HEK293T (cell line): Measurements from ENCODE around the gene CAV2.

Source experiments
- CTCF ChIA-PET: fragments of 350-600 bp; formaldehyde crosslinking; extraction: SDS; loops from one replicate; lab custom pipeline; 2021; ENCODE audit warnings: antibody characterized with exemption, inconsistent platforms; lab: Yijun Ruan, JAX
- POLR2A ChIA-PET: fragments of 350-600 bp; formaldehyde crosslinking; extraction: SDS; loops from one replicate; lab custom pipeline; 2020; ENCODE audit warnings: antibody characterized with exemption, inconsistent platforms; lab: Yijun Ruan, JAX
- DNase-seq: peaks from one replicate; pipeline ENCODE4 v3.0.0; 2012; ENCODE audit warnings: mixed read lengths; ENCODE audit errors: extremely low spot score
- ARNT ChIP-seq: fragments of 450-650 bp; IDR thresholded peaks from 2 replicates; pipeline ENCODE4 v1.6.1; 2017; ENCODE audit warnings: mild to moderate bottlenecking
- BHLHE40 ChIP-seq: fragments of 450-650 bp; IDR thresholded peaks from 2 replicates; pipeline ENCODE4 v1.6.1; 2016; ENCODE audit warnings: mild to moderate bottlenecking, moderate library complexity, borderline replicate concordance
- CTBP1 ChIP-seq: fragments of 450-650 bp; IDR thresholded peaks from 2 replicates; pipeline ENCODE4 v1.6.1; 2016; ENCODE audit warnings: borderline replicate concordance
- ELF4 ChIP-seq: fragments of 450-650 bp; IDR thresholded peaks from 2 replicates; pipeline ENCODE4 v1.6.1; 2017; ENCODE audit warnings: antibody characterized with exemption
- FOXA1 ChIP-seq: fragments of 450-650 bp; IDR thresholded peaks from 2 replicates; pipeline ENCODE4 v1.6.1; 2016; ENCODE audit warnings: mild to moderate bottlenecking
- FOXK2 ChIP-seq: fragments of 450-650 bp; IDR thresholded peaks from 2 replicates; pipeline ENCODE4 v1.6.1; 2016; ENCODE audit warnings: mild to moderate bottlenecking
- FOXM1 ChIP-seq: fragments of 450-650 bp; IDR thresholded peaks from 2 replicates; pipeline ENCODE4 v1.6.1; 2017; ENCODE audit warnings: mild to moderate bottlenecking, borderline replicate concordance
- HDGF ChIP-seq: fragments of 450-650 bp; IDR thresholded peaks from 2 replicates; pipeline ENCODE4 v1.6.1; 2017; ENCODE audit warnings: antibody characterized with exemption, borderline replicate concordance
- L3MBTL2 ChIP-seq: fragments of 450-650 bp; conservative IDR thresholded peaks from 2 replicates; pipeline ENCODE4 v1.6.1; 2016; ENCODE audit warnings: mild to moderate bottlenecking
- LEF1 ChIP-seq: fragments of 450-650 bp; IDR thresholded peaks from 2 replicates; pipeline ENCODE4 v1.6.1; 2017; ENCODE audit warnings: mild to moderate bottlenecking, borderline replicate concordance
- NFRKB ChIP-seq: fragments of 450-650 bp; IDR thresholded peaks from 2 replicates; pipeline ENCODE4 v1.6.1; 2016; ENCODE audit warnings: mild to moderate bottlenecking, moderate library complexity
- SP1 ChIP-seq: fragments of 450-650 bp; IDR thresholded peaks from 2 replicates; pipeline ENCODE4 v1.6.1; 2017
- SUZ12 ChIP-seq: fragments of 450-650 bp; IDR thresholded peaks from 2 replicates; pipeline ENCODE4 v1.6.1; 2016; ENCODE audit warnings: mild to moderate bottlenecking
- TARDBP ChIP-seq: fragments of 450-650 bp; IDR thresholded peaks from 2 replicates; pipeline ENCODE4 v1.6.1; 2016
- ZNF384 ChIP-seq: fragments of 450-650 bp; IDR thresholded peaks from 2 replicates; pipeline ENCODE4 v1.6.1; 2016
- TF ChIP-seq, protein P1 (sequence below): fragments of 450-650 bp; IDR thresholded peaks from 2 replicates; pipeline ENCODE4 v1.6.1; 2016

CAV2 gene

DNA sequence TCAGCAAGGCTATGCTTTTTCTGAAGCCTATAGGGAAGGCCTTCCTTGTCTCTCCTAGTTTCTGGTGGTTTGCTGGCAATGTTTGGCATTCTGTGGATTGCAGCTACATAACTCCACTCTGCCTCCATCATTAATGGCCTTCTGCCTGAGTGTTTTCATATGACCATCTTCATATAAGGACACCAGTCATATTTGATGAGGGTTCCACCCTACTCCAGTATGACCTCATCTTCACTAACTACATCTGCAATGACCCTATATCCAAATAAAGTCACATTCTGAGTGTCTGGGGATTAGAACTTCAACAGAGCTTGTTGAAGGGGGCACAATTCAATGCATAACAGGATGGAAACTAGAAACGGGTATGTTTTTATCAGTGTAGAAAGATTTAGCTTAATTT is 47.4 kb downstream of the CAV2 start:
- no peak for DNase-seq
- TF ChIP-seq ELF4: no peak
- no peak for TF ChIP-seq FOXA1
- TF ChIP-seq FOXM1: no peak
- TF ChIP-seq LEF1: no peak
- TF ChIP-seq ZNF384: no peak
- TF ChIP-seq L3MBTL2: no peak
- no peak for TF ChIP-seq SUZ12
- no peak for TF ChIP-seq FOXK2
- TF ChIP-seq ARNT: no peak
- no peak for TF ChIP-seq HDGF
- no peak for TF ChIP-seq TARDBP
- no peak for TF ChIP-seq SP1
- TF ChIP-seq BHLHE40: no peak
- TF ChIP-seq, protein P1, sequence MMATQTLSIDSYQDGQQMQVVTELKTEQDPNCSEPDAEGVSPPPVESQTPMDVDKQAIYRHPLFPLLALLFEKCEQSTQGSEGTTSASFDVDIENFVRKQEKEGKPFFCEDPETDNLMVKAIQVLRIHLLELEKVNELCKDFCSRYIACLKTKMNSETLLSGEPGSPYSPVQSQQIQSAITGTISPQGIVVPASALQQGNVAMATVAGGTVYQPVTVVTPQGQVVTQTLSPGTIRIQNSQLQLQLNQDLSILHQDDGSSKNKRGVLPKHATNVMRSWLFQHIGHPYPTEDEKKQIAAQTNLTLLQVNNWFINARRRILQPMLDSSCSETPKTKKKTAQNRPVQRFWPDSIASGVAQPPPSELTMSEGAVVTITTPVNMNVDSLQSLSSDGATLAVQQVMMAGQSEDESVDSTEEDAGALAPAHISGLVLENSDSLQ: no peak
- TF ChIP-seq NFRKB: no peak
- TF ChIP-seq CTBP1: no peak
- ChIA-PET POLR2A (interaction anchor here (0.9 to 1.3 kb wide), 2 partner anchors 19 to 21 kb away, joined by 3 to 5 read pairs; no protein-coding TSS in a partner anchor), CTCF (interaction anchor here (1.3 kb wide), 1 partner anchor 20 kb away, joined by 6 read pairs; no protein-coding TSS in a partner anchor)

DNA sequence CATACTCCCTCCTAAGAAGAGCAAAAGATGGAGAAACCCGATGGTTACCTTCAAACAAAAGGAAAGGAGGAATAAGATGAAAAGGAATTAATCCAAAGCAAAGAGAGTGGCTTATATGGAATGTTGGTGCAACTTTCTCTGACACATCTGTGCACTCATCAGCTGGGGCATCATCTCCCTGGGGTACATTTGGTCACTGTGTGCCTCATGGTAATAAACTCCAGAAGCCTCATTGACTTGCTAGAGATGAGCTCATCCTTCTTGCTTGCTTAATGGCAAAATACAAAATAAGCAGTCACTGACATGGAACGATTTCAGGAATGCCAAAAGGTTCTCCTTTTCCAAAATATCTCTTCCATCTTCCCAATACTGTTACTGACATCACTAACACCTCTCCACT is 47.8 kb downstream of the CAV2 start:
- CTCF ChIA-PET: interaction anchor here (0.6 to 1.3 kb wide), 2 partner anchors 21 to 337 kb away, joined by 5 to 6 read pairs; no protein-coding TSS in a partner anchor
- TF ChIP-seq L3MBTL2: no peak
- TF ChIP-seq SUZ12: no peak
- no peak for TF ChIP-seq LEF1
- TF ChIP-seq SP1: no peak
- TF ChIP-seq, protein P1: no peak
- TF ChIP-seq HDGF: no peak
- TF ChIP-seq CTBP1: no peak
- no peak for TF ChIP-seq ELF4
- TF ChIP-seq FOXA1: no peak
- TF ChIP-seq BHLHE40: no peak
- no peak for TF ChIP-seq ARNT
- TF ChIP-seq NFRKB: no peak
- TF ChIP-seq FOXK2: no peak
- no peak for TF ChIP-seq TARDBP
- no peak for DNase-seq
- POLR2A ChIA-PET: interaction anchor here (0.9 to 1.3 kb wide), 2 partner anchors 18 to 22 kb away, joined by 3 to 5 read pairs; no protein-coding TSS in a partner anchor

DNA sequence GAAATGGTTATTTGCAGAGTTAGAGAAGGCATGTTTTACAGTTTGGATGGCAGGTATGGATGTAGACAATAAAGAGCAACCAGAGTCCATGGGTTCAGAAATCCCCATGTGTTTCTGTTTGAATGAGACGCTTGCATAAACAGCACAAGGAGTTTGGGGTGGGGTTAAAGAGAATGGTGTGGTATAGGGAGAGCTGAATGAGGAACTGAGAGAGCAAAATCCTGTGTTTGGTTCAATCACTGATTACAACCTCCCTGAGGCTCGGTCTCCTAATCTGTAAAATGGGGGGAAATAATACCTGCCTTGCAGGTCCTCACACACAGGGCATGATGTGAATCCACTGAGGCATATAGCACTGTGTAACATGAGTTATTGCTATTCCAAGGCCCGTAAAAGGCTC is 49.0 kb downstream of the CAV2 start:
- TF ChIP-seq ELF4: no peak
- TF ChIP-seq, protein P1: no peak
- TF ChIP-seq ZNF384: no peak
- no peak for TF ChIP-seq TARDBP
- TF ChIP-seq SP1: no peak
- no peak for TF ChIP-seq NFRKB
- no peak for TF ChIP-seq BHLHE40
- no peak for TF ChIP-seq L3MBTL2
- no peak for TF ChIP-seq FOXK2
- DNase-seq: no peak
- POLR2A ChIA-PET: no interaction called here
- CTCF ChIA-PET: no interaction called here

DNA sequence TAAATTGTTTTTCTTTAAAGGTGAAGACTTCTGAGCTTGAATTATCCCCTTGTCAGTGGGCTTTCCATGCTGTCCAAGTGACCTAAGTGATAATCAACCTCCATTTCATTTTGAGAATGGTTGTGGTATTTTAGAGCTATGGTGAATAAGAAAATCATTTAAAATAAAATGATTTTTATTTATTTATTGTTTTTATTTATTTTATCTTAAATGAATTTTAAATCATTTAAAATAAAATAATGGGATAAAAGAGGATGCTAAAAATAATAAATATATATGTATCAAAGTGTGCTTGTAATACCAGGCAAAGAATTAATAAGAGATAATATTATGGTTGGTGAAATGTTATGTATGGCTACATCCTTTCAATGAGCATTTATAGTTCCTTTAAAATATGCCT is 49.8 kb downstream of the CAV2 start:
- no peak for DNase-seq
- TF ChIP-seq FOXK2 (no peak), NFRKB (no peak), LEF1 (no peak), ARNT (no peak), FOXM1 (no peak), BHLHE40 (no peak), TARDBP (no peak), CTBP1 (no peak), ZNF384 (no peak), SP1 (no peak), ELF4 (no peak)
- TF ChIP-seq, protein P1: no peak
- ChIA-PET CTCF (no interaction called here), POLR2A (no interaction called here)

DNA sequence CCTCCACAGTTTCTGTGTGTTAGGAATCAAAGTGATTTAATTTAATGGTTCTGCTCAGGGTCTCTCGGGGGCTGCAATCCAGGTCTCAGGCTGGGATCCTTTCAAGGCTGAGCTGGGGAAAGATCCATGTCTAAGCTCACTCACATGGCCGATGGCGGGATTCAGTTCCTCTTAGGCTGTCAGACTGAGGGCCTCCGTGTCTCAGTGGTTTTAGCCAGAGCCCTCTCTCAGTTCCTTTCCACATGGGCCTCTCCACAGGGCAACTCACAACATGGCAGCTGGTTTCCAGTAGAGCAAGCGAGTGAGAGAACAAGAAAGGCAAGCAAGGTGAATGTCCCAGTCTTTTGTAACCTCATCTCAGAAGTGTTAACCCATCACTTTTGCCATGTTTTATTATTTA is 52.2 kb downstream of the CAV2 start:
- no peak for TF ChIP-seq SP1
- no peak for TF ChIP-seq LEF1
- TF ChIP-seq NFRKB: no peak
- TF ChIP-seq, protein P1: no peak
- TF ChIP-seq HDGF: no peak
- TF ChIP-seq SUZ12: no peak
- no peak for TF ChIP-seq BHLHE40
- TF ChIP-seq ELF4: no peak
- TF ChIP-seq FOXK2: no peak
- CTCF ChIA-PET: interaction anchor here (1.3 kb wide), 1 partner anchor 9 kb away, joined by 4 read pairs; no protein-coding TSS in a partner anchor

More for the DNA sequence above, 52.2 kb downstream of the CAV2 start:
- POLR2A ChIA-PET: no interaction called here
- DNase-seq: no peak
